PC-3 (cell line): ENCODE measurements around the gene MT1A. TPM values are rescaled to one million over a fixed set of nuclear protein-coding genes. Genes with fewer than 3 reads are reported as not detected.

Experiments used
- ATAC-seq: fragments of 200-7000 bp; cut with Tn5 transposase; 2 replicates; pipeline ENCODE4 v1.9.1; 2020; ENCODE audit warnings: mild to moderate bottlenecking, moderate library complexity
- BruUV-seq: library from RNA; stranded (reverse); fragments of 400-500 nt; replicated peaks from 2 replicates; lab custom pipeline; 2021; lab: Mats Ljungman, UMichigan
- CTCF ChIA-PET: fragments of 300-600 bp; sonication (Branson Sonifier 250); formaldehyde crosslinking; loops from one replicate; lab custom pipeline; 2022; ENCODE audit warnings: antibody characterized with exemption; lab: Charles Lee
- POLR2A ChIA-PET: fragments of 300-600 bp; sonication (Branson Sonifier 250); formaldehyde crosslinking; loops from one replicate; lab custom pipeline; 2022; ENCODE audit warnings: antibody characterized with exemption; ENCODE audit not compliant: unreplicated experiment; lab: Charles Lee
- DNase-seq: peaks from one replicate; pipeline ENCODE4 v3.0.0-alpha.2; 2015
- H2AFZ ChIP-seq: fragments of 300-600 bp; sonication (generic); 2 replicates; pipeline ENCODE4 v1.6.0; 2016; ENCODE audit warnings: antibody characterized with exemption, low read length
- H3F3A ChIP-seq: fragments of 300-600 bp; sonication (generic); one replicate; pipeline ENCODE4 v1.6.0; 2017; ENCODE audit warnings: antibody characterized with exemption, low read length, control low read depth, mild to moderate bottlenecking; ENCODE audit not compliant: unreplicated experiment
- H3K27ac ChIP-seq: fragments of 300-600 bp; sonication (generic); 2 replicates; pipeline ENCODE4 v1.5.1; 2016; ENCODE audit warnings: mild to moderate bottlenecking, low read length
- H3K27me3 ChIP-seq: fragments of 300-600 bp; sonication (generic); 2 replicates; pipeline ENCODE4 v1.6.1; 2016; ENCODE audit warnings: low read length, mixed read lengths
- H3K36me3 ChIP-seq: fragments of 300-600 bp; sonication (generic); 2 replicates; pipeline ENCODE4 v1.6.1; 2016; ENCODE audit warnings: low read depth, mixed run types, low read length, mixed read lengths
- H3K4me1 ChIP-seq: fragments of 300-600 bp; sonication (generic); 2 replicates; pipeline ENCODE4 v1.5.1; 2016; ENCODE audit warnings: low read length; ENCODE audit not compliant: insufficient read depth
- H3K4me2 ChIP-seq: fragments of 300-600 bp; sonication (generic); 2 replicates; pipeline ENCODE4 v1.6.0; 2016; ENCODE audit warnings: low read length
- H3K4me3 ChIP-seq: fragments of 300-600 bp; sonication (generic); 2 replicates; pipeline ENCODE4 v1.5.1; 2016; ENCODE audit warnings: mild to moderate bottlenecking, low read length, mixed read lengths
- H3K79me2 ChIP-seq: fragments of 300-600 bp; sonication (generic); 2 replicates; pipeline ENCODE4 v1.6.1; 2017; ENCODE audit warnings: low read length, mixed read lengths
- H3K9ac ChIP-seq: fragments of 300-600 bp; sonication (generic); 2 replicates; pipeline ENCODE4 v1.6.0; 2016; ENCODE audit warnings: mild to moderate bottlenecking, low read length
- H3K9me2 ChIP-seq: fragments of 300-600 bp; sonication (generic); replicated peaks from 2 replicates; pipeline ENCODE4 v1.6.1; 2016; ENCODE audit warnings: mixed run types, low read length, mixed read lengths
- H3K9me3 ChIP-seq: fragments of 300-600 bp; sonication (generic); 2 replicates; pipeline ENCODE4 v1.6.1; 2016; ENCODE audit warnings: low read length, mixed read lengths
- H4K20me1 ChIP-seq: fragments of 300-600 bp; sonication (generic); 2 replicates; pipeline ENCODE4 v1.6.1; 2016; ENCODE audit warnings: low read length, mixed read lengths
- EZH2 ChIP-seq: fragments of 300-600 bp; sonication (generic); IDR thresholded peaks from one replicate; pipeline ENCODE4 v1.6.1; 2017; ENCODE audit warnings: antibody characterized with exemption, mild to moderate bottlenecking, low read length; ENCODE audit not compliant: unreplicated experiment
- EZH2phosphoT487 ChIP-seq: fragments of 300-600 bp; sonication (generic); IDR thresholded peaks from 2 replicates; pipeline ENCODE4 v1.6.1; 2018; ENCODE audit warnings: mild to moderate bottlenecking, antibody characterized with exemption, low read length, borderline replicate concordance
- intact Hi-C: fragments of 100-400 bp; cut with micrococcal nuclease; formaldehyde crosslinking; loops from 2 replicates; pipeline ENCODE4 v1.9.0; 2023
- total RNA-seq: library from RNA; depleted of rRNA; stranded (reverse); fragments of >200 nt; gene quantifications from 2 replicates; pipeline ENCODE4 v1.2.3, GENCODE V29; 2014
- TF ChIP-seq, protein P1 (sequence below): fragments of 300-600 bp; sonication (generic); conservative IDR thresholded peaks from 2 replicates; pipeline ENCODE4 v1.5.1; 2017; ENCODE audit warnings: antibody characterized with exemption, low read depth, mild to moderate bottlenecking, low read length

Gene MT1A
- total RNA-seq, 1 experiment from 2014 or later = not detected

DNA sequence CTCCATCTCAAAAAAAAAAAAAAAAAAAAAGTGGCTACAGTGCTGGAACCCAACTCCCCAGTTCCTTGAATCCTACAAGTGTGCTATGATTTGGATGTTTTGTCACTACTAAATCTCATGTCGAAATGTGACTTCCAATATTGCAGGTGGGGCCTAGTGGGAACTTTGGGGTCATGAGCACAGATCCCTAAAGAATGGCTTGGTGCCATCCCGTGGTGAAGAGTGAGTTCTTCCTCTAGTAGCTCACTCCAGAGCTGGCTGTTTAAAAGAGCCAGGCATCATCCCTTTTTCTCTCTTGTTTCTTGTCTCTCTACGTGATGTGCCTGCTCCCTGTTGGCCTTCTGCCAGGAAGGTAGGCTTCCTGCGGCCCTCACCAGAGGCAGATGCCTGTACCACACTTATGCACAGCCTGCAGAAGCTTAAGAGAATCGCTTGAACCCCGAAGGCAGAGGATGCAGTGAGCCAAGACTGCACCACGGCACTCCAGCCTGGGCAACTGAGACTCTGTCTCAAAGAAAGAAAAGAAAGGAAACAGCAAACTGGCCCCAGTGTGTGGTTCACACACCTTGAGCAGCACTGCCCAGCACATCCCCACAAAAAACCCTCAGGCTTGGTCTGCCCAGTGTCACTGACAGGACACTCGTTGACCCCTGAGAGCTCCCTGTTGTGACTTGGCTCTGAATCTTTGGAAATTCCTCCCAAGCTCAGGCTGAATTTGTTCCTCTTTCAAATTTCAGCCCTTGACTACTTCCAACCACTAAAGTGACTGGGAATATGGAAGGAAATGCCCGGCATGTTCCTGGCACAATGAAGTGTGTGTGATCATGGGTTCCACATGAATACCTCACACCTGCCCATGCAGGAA, 9.7 kb upstream of the MT1A start:
- POLR2A ChIA-PET = no interaction called here
- no peak overlapping the region for H3K27ac ChIP-seq
- no peaks in the 10 kb centered on the region for H3K9me2 ChIP-seq
- H3K4me1 ChIP-seq = peaks cover 9% of the 10 kb centered on the region
- H3K9me3 ChIP-seq = no peaks in the 10 kb centered on the region
- no peak overlapping the region for H3K9ac ChIP-seq
- no peaks in the 10 kb centered on the region for H3K79me2 ChIP-seq
- ATAC-seq = no peak
- no peak for DNase-seq
- TF ChIP-seq EZH2 = no peak
- TF ChIP-seq, protein P1, sequence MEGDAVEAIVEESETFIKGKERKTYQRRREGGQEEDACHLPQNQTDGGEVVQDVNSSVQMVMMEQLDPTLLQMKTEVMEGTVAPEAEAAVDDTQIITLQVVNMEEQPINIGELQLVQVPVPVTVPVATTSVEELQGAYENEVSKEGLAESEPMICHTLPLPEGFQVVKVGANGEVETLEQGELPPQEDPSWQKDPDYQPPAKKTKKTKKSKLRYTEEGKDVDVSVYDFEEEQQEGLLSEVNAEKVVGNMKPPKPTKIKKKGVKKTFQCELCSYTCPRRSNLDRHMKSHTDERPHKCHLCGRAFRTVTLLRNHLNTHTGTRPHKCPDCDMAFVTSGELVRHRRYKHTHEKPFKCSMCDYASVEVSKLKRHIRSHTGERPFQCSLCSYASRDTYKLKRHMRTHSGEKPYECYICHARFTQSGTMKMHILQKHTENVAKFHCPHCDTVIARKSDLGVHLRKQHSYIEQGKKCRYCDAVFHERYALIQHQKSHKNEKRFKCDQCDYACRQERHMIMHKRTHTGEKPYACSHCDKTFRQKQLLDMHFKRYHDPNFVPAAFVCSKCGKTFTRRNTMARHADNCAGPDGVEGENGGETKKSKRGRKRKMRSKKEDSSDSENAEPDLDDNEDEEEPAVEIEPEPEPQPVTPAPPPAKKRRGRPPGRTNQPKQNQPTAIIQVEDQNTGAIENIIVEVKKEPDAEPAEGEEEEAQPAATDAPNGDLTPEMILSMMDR = no peak
- no peak for TF ChIP-seq EZH2phosphoT487
- H3K27me3 ChIP-seq = no peaks in the 10 kb centered on the region
- H3K4me2 ChIP-seq = no peak overlapping the region
- H2AFZ ChIP-seq = no peak overlapping the region
- H3F3A ChIP-seq = no peaks in the 10 kb centered on the region
- no peak overlapping the region for H3K4me3 ChIP-seq
- H4K20me1 ChIP-seq = no peaks in the 10 kb centered on the region
- intact Hi-C loops = no loop called here
- H3K36me3 ChIP-seq = no peaks in the 10 kb centered on the region
- CTCF ChIA-PET = no interaction called here
- no TSS peak for BruUV-seq

DNA sequence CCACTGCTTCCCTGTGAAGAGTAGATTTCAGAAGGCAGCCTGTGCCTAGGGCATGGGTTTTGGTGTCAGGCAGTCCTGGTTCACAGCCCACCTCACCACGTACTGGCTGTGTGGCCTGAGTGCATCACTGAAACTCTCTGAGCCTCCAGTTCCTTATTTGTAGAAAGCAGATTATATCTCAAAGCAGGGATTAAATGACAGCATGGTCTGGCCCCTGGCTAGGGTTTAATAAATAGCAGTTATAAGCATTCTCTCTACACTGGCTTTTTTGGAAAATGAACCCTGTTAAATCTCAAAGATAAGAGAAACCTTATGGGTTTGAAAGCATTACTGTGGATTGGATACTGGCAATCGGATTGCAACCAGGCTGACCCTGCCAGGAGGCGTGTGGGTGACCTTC, 8.9 kb upstream of the MT1A start:
- no peaks in the 10 kb centered on the region for H3K9me3 ChIP-seq
- H3K36me3 ChIP-seq = no peaks in the 10 kb centered on the region
- peaks cover 9% of the 10 kb centered on the region for H3K4me1 ChIP-seq
- ChIA-PET CTCF (no interaction called here), POLR2A (no interaction called here)
- no peaks in the 10 kb centered on the region for H3K9me2 ChIP-seq
- no peaks in the 10 kb centered on the region for H3K27me3 ChIP-seq
- H2AFZ ChIP-seq = no peak overlapping the region
- BruUV-seq = no TSS peak
- no peaks in the 10 kb centered on the region for H3K79me2 ChIP-seq
- TF ChIP-seq, protein P1 = no peak
- TF ChIP-seq EZH2phosphoT487 = no peak
- TF ChIP-seq EZH2 = no peak
- ATAC-seq = no peak
- no peak overlapping the region for H3K4me2 ChIP-seq
- H3F3A ChIP-seq = no peaks in the 10 kb centered on the region
- H3K9ac ChIP-seq = no peak overlapping the region
- intact Hi-C loops = no loop called here
- no peaks in the 10 kb centered on the region for H4K20me1 ChIP-seq
- no peak overlapping the region for H3K4me3 ChIP-seq
- DNase-seq = no peak
- no peak overlapping the region for H3K27ac ChIP-seq

DNA sequence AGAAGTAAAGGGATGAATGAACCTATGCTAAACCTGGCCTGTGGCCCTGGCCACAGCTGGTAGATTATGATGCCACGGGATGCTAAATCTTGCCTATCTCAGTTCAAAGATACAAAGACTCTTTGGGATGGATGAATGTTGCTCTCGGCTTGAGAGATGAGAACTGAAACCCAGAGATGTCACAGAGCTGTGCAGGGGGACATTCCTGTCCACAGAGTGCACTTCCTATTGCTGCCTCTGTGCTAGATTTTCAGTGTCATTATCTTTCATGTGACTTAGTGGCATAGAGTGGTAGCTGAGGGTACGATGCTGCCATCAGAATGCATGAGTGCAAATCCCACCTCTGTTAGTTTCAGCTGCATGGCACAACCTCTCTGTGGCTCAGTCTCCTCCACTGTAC, 8.3 kb upstream of the MT1A start:
- TF ChIP-seq EZH2 (no peak), EZH2phosphoT487 (no peak)
- TF ChIP-seq, protein P1 = no peak
- Histone ChIP-seq H3K36me3 (no peaks in the 10 kb centered on the region), H3K4me2 (no peak overlapping the region), H2AFZ (no peak overlapping the region), H3K4me1 (peaks cover 9% of the 10 kb centered on the region), H3K27ac (no peak overlapping the region), H3K9ac (no peak overlapping the region), H3K9me2 (no peaks in the 10 kb centered on the region), H4K20me1 (no peaks in the 10 kb centered on the region), H3K4me3 (no peak overlapping the region), H3F3A (no peaks in the 10 kb centered on the region), H3K79me2 (no peaks in the 10 kb centered on the region), H3K27me3 (no peaks in the 10 kb centered on the region), H3K9me3 (no peaks in the 10 kb centered on the region)
- ATAC-seq (no peak), DNase-seq (no peak)
- POLR2A ChIA-PET = no interaction called here
- CTCF ChIA-PET = no interaction called here
- intact Hi-C loops = no loop called here
- BruUV-seq = no TSS peak
